HFF-Myc (cell line): ENCODE data around the gene STAG2.
"Not testable (repeated sequence)": the region's sequence is repeated elsewhere in the genome, so short reads cannot be mapped to it uniquely, and the experiment has no call there.

Experiments
- DNase-seq: peaks from one replicate; pipeline ENCODE4 v3.0.0-alpha.2; 2011; ENCODE audit warnings: low read depth; ENCODE audit errors: extremely low read depth
- H3K4me3 ChIP-seq: replicated peaks from 2 replicates; pipeline ENCODE4 v1.5.1; 2011; ENCODE audit warnings: low read depth, mild to moderate bottlenecking, control low read depth, low read length
- CTCF ChIP-seq: IDR thresholded peaks from 2 replicates; pipeline ENCODE4 v1.5.1; 2012; ENCODE audit warnings: mild to moderate bottlenecking, low read depth, low read length, control low read depth; ENCODE audit errors: missing control alignments

STAG2 gene

GRCh38 chrX:123927845-123928244 lies 33.7 kb upstream of the STAG2 start:
- no peak overlapping the region for H3K4me3 ChIP-seq
- no peak for TF ChIP-seq CTCF
- no peak for DNase-seq

- H3K4me3 ChIP-seq, DNase-seq: not testable (repeated sequence)
Measured at GRCh38 chrX:123932055-123932454, 29.5 kb upstream of the STAG2 start.

GRCh38 chrX:123943074-123943473 lies 18.4 kb upstream of the STAG2 start:
- no peak for TF ChIP-seq CTCF
- no peak overlapping the region for H3K4me3 ChIP-seq
- no peak for DNase-seq

GRCh38 chrX:123943488-123943887 lies 18.0 kb upstream of the STAG2 start:
- no peak for TF ChIP-seq CTCF
- H3K4me3 ChIP-seq = no peak overlapping the region
- no peak for DNase-seq

- TF ChIP-seq CTCF = no peak
- DNase-seq = no peak
- no peak overlapping the region for H3K4me3 ChIP-seq
Measured at GRCh38 chrX:123949846-123950245, 11.7 kb upstream of the STAG2 start.

GRCh38 chrX:123959281-123960063 lies 2.0 kb upstream of the STAG2 start:
- DNase-seq = no peak
- H3K4me3 ChIP-seq = peak overlapping the region; percentile 51
- no peak for TF ChIP-seq CTCF

- no peak for TF ChIP-seq CTCF
- DNase-seq = no peak
- H3K4me3 ChIP-seq = peak overlapping the region; percentile 76
Measured at GRCh38 chrX:123960956-123961267, 594 bp upstream of the STAG2 start.
